ENCODE results near the gene KDSR.

Gene KDSR, protein sequence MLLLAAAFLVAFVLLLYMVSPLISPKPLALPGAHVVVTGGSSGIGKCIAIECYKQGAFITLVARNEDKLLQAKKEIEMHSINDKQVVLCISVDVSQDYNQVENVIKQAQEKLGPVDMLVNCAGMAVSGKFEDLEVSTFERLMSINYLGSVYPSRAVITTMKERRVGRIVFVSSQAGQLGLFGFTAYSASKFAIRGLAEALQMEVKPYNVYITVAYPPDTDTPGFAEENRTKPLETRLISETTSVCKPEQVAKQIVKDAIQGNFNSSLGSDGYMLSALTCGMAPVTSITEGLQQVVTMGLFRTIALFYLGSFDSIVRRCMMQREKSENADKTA

DNA sequence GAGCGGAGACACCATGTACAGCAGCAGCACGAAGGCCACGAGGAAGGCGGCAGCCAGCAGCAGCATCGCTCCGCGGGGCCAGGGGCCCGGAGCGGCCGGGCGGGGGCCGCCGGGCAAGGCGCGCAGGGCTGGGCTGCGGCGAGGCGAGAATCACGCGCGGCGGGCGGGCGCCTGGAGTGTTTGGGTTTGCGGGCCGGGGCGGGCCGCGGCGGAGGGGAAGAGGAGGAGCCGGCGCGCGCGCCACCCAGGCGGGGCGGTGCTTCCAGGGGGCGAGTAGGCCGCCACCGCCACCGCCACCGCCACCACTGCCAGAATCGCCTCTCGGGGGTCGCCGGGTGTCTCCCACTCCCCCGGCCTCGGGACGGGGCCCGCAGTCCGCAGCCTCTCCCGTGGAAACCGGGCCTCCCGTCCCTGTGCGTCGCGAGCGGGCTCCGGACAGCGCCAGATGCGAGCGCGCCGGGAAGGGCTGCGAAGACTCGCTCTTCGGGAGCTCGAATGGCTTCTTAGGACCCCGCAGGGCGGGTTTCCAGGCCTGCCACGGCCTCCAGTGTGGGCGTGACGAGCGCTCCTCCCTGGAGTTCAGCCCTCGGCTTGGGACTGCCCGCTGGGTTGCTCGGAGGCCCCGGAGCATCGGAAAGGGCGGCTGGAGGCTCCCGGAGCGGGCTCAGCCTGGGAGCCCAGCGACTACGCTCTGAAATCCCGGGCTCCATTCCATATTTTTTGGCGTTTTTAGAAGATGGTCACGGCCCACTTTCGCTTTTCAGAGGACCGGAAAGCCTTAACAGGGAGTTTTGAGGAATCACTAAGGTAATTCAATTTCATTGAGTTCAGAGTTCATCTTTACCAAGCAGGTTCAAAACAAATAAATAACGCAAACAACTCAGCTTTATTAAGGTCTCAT lies at the start of gene KDSR:
TSS of gene KDSR (minus strand) at position 154 of the 901 bp plus-strand sequence. CDS start at position 66, 88 bp downstream.
- peak; percentile 97 for DNase-seq

DNA sequence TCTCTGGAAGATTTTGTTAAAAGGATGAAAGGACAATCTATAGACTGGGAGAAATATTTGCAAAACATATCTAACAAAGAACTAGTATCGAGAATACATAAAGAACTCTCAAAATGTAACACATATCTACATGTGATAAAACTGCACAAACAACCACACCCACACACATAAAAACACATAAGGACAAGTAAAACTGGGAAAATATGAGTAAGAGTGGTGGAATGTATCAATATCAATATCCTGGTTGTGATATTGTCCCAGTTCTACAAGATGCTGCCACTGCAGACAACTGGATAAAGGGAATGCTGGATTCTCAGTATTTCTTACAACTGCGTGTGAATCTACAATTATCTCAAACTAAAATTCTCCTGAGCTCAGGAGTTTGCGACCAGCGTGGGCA lies 45.9 kb upstream of the KDSR start:
- DNase-seq, result no peak

- no peak for DNase-seq
Measured at GRCh38 chr18:63410792-63411191, 43.8 kb upstream of the KDSR start.

GRCh38 chr18:63409301-63409700 lies 42.3 kb upstream of the KDSR start:
- DNase-seq, result no peak

- no peak for DNase-seq
Measured at GRCh38 chr18:63407734-63408133, 40.7 kb upstream of the KDSR start.

DNA sequence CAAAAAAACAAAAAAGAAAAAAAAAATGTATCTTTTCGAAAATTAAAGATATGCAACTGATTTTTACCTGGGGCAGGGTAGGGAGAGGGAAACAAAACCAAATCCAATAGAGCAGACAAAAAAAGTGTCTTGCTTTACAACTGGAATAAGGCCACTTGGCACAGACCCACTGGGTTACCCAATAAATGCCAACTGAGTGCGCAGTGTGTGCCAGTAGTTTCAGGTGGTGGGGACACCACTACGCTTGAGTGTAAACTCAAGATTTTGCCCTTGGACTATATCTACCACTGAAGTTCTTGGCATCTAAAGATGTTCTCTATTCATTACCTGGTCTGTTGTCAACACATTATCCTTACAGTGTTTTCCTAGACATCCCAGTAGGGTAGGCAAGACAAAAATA lies 39.0 kb upstream of the KDSR start:
- no peak for DNase-seq

- DNase-seq, result no peak
Measured at GRCh38 chr18:63402246-63403162, 35.5 kb upstream of the KDSR start.

- no peak for DNase-seq
Measured at GRCh38 chr18:63399300-63399699, 32.3 kb upstream of the KDSR start.

DNA sequence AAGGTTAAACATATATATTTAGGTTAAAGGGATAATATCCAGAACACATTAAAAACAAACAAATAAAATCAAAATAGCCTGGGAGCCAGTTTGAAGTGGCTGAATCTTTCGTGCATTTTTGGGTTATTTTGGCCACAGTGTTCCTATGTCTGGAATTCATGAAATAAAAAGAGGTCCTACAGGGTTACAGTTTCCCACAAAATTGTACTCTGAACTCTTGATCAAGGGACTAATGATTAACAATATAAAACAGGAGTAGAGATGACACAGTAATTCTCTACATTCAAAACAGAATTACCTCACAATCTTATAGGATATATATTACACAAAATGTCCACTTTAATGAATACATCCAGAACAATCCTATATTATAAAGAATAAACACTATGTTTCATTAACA lies 30.3 kb upstream of the KDSR start:
- no peak for DNase-seq

- DNase-seq, result no peak
Measured at GRCh38 chr18:63395503-63395902, 28.5 kb upstream of the KDSR start.

GRCh38 chr18:63394954-63395353 lies 27.9 kb upstream of the KDSR start:
- no peak for DNase-seq

DNA sequence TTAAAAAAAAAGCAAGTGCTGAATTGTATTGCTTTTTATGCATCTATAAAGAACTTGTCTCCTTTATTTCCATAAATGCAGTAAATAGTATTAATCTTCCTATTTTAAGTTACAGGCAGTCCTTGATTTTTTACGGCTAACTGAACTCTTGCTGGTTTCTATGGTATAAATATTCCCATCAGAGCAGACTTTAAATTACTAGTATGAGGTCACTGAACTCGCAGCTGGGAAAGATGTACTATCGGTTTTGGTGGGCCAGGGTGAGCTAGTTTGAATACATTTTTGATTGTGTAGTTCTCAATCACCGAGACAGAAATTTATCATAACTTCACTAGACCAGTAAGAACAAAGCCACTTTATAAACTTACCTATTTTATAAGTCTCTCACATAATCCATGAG lies 20.9 kb upstream of the KDSR start:
- DNase-seq, result no peak

DNA sequence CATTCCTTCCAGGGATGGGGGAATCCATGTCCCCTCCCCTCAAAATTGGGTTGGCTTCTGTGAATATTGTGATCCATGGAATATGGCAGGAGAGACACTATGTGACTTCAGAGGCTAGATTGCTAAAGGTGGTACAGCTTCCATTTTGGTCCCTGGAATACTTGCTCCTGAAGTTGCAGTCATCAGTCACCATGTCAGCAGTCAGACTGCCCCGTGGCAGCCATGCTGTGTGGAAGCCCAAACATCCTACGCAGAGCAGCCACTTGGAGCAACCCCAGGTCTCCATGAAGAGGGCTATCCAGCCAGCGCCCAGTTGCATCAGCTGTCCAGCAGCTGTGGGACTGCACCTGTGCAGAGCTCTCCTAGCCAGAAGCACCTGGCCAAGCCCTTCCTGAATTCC lies 15.8 kb upstream of the KDSR start:
- DNase-seq, result no peak

GRCh38 chr18:63379639-63379962 lies 12.6 kb upstream of the KDSR start:
- no peak for DNase-seq

DNA sequence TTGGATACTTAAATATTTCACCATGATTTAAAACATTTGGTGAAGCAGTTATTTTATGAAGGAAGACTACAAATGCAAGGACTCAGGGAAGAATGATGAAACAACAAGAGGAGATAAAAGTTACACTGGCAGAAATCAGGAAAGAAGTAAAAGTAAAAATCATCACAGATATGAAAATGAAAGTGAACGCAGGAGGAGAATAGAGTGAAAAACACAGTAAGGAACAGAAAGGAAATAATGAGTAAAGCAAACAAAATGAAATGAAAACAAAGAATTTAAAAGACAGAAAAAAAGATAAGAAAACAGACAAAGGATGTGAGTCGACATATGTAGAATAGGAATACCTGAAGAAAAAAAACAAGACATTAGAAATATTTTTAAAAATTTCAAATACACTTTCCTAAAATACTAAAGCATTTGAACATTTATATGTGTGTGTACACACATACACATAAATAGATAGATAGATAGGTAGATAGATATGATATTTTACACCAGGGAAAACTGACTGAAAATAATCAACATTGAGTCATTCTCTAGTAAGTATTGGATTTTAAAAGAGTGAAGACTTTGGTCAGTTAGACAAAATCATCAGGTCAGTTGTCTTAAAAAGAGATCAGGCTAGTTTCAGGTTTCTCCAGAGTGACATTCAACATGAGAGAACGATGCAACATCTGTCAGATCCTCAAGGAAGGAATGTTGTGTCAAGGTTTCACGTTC lies 12.1 kb upstream of the KDSR start:
- DNase-seq, result no peak

DNA sequence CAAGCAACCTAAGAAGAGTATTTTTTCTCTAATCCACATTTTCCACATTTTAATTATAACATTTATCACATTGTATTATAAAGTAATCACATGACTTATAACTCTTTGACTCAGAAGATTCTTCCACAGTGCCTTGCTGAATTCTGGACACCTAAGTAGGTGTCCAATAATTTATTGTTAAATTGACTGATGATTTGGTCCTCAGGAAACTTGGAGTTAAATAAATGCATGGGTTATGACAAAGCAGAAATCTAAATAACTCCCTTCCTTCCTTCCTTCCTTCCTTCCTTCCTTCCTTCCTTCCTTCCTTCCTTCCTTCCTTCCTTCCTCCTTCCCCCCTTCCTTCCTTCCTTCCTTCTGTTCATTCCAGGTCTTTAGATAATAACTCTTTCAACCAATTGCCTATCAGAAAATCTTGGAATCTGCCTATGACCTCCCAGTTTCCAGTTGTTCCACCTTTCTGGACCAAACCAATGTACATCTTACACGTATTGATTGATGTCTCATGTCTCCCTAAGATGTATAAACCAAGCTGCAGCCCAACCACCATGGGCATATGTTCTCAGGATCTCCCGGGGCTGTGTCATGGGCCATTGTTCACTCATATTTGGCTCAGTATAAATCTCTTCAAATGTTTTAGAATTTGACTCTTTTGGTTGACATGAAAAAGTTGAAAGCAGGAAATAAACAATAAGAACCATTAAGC lies 10.4 kb upstream of the KDSR start:
- DNase-seq, result no peak

- DNase-seq, result no peak
Measured at GRCh38 chr18:63376538-63376937, 9.5 kb upstream of the KDSR start.

GRCh38 chr18:63374540-63374939 lies 7.5 kb upstream of the KDSR start:
- no peak for DNase-seq

GRCh38 chr18:63373161-63373560 lies 6.2 kb upstream of the KDSR start:
- no peak for DNase-seq

DNA sequence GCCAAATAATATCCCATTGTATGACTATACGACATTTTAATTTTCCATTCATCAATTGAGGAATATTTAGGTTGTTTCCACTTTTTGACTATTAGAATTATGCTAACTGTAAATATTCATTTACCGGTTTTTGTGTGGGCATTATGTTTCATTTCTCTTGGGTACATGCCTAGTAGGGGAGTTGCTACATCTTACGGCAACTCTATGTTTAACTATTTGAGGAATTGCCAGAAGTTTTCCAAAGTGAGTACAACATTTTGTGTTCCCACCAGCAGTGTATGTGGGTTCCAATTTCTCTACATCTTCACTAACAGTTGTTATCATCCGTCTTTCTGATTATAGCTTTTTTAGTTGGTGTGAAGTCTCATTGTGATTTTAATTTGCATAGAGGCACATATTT lies 1.6 kb upstream of the KDSR start:
- DNase-seq, result no peak

GRCh38 chr18:63366213-63367052 lies 573 bp downstream of the KDSR start:
- DNase-seq, result peak; percentile 24

All from NCI-H526 treated with DMSO at 0.1 percent for 48 hours (cell line).